ENCODE results near the gene MRC1. TPM values are rescaled to one million over a fixed set of nuclear protein-coding genes. Genes with fewer than 3 reads are reported as not detected.

MRC1 gene
- total RNA-seq, 3 donors from 2014 or later: 13.8 to 197 (median 29.3) TPM

DNA sequence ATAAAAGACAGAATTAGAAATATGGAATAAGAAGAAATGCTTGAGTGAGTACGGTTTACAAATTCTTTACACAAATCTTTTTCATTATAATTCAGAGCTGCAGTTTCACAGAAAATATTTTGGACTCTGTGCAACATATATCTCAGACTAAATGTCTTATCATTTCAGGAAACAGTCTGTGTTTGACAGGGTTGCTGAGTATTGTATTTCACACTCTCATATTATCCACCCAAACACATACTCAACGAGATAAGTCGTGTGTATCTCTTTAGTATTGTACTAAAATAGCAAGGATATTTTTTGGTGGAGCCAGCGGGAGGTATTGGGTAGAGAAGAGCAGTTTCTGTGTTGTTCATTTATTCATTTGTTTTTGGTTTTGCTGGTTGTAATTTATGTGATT is 103.6 kb downstream of the MRC1 start:
- no peaks in the 10 kb centered on the region for H3K4me1 ChIP-seq
- TF ChIP-seq POLR2A (IDR thresholded peaks at IDR 0.05) (no peak), POLR2AphosphoS5 (IDR thresholded peaks at IDR 0.05) (no peak), CTCF (IDR thresholded peaks at IDR 0.05) (no peak)
- no peak overlapping the region for H3K4me3 ChIP-seq
- no peaks in the 10 kb centered on the region for H3K9me3 ChIP-seq
- H3K36me3 ChIP-seq: no peaks in the 10 kb centered on the region
- intact Hi-C loops (cut with DNase I; ENCODE audit: low total_unique reads): no loop called here
- no peaks in the 10 kb centered on the region for H3K27me3 ChIP-seq
- DNase-seq (ENCODE audit: low spot score in 2 of 2): no peak
- no peak overlapping the region for H3K27ac ChIP-seq

DNA sequence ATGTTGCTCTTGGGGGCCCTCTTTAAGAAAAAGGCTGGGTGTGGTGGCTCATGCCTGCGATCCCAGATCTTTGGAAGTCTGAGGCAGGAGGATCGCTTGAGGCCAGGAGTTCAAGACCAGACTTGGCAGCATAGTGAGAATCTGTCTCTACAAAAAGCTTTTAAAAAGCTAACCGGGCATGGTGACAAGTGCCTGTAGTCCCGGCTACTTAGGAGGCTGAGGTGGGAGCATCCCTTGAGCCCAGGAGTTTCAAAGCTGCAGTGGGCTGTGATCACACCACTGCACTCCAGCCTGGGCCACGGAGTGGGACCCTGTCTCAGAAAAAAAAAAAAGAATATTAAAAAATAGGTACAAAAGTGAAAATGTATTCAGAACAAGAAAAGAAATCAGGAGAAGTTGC is 104.5 kb downstream of the MRC1 start:
- Histone ChIP-seq H3K27me3 (no peaks in the 10 kb centered on the region), H3K9me3 (no peaks in the 10 kb centered on the region), H3K36me3 (no peaks in the 10 kb centered on the region), H3K4me3 (no peak overlapping the region), H3K27ac (no peak overlapping the region), H3K4me1 (no peaks in the 10 kb centered on the region)
- DNase-seq (ENCODE audit: low spot score in 2 of 2): no peak
- intact Hi-C loops (cut with DNase I; ENCODE audit: low total_unique reads): no loop called here
- no peak for TF ChIP-seq CTCF (IDR thresholded peaks at IDR 0.05)
- TF ChIP-seq POLR2A (IDR thresholded peaks at IDR 0.05): no peak
- TF ChIP-seq POLR2AphosphoS5 (IDR thresholded peaks at IDR 0.05): no peak

DNA sequence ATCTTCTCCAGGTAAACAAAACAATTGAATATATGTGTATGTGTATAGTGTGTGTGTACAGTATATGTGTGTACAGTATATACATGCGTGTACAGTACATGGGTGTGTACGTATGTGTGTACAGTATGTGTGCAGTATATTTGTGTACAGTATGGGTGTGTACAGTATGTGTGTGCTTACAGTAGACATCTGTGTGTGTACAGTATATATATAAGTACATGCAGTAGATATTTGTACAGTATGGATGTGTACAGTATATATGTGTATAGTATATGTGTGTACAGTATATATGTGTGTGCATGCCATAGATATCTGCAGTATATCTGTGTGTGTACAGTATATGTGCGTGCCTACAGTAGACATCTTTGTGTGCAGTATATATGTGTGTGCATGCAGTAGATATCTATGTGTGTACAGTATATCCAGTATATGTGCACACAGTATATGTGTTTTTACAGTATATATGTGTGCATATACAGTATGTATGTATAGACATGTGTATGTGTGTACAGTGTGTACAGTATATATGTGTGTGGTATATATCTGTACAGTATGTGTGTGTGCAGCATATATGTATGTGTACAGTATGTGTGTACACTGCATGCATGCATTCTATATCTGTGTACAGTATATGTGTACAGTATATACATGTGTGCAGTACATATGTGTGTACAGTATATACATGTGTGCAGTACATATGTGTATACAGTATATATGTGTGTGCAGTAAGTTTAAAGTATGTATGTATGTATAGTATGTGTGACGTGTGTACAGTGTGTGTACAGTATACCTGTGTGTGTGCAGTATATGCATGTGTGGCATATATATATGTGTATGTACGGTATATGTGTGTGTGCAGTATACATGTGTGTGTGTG is 105.3 kb downstream of the MRC1 start:
- TF ChIP-seq POLR2A (IDR thresholded peaks at IDR 0.05) (no peak), CTCF (IDR thresholded peaks at IDR 0.05) (no peak), POLR2AphosphoS5 (IDR thresholded peaks at IDR 0.05) (no peak)
- Histone ChIP-seq H3K4me3 (no peak overlapping the region), H3K27me3 (no peaks in the 10 kb centered on the region), H3K4me1 (no peaks in the 10 kb centered on the region), H3K9me3 (no peaks in the 10 kb centered on the region), H3K27ac (no peak overlapping the region), H3K36me3 (no peaks in the 10 kb centered on the region)
- no peak for DNase-seq (ENCODE audit: low spot score in 2 of 2)
- intact Hi-C loops (cut with DNase I; ENCODE audit: low total_unique reads): no loop called here

DNA sequence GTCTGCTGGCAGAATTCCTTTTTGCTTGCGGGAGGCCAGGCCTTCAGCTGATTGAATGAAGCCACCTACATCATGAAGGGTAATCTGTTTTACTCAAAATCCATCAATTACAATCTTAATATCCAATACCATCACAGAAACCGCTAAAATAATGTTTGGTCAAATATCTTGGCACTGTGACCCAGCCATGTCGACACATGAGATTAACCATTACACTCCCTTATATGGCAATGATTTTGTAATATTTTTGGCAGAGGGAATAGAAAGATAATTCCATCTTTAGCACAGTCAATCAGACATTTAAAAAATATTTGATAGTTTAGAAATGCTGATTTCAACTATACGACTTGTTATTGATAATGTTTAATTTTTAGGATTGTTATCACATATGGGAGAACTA is 106.0 kb downstream of the MRC1 start:
- H3K9me3 ChIP-seq: no peaks in the 10 kb centered on the region
- no peak for DNase-seq (ENCODE audit: low spot score in 2 of 2)
- no peak overlapping the region for H3K4me3 ChIP-seq
- intact Hi-C loops (cut with DNase I; ENCODE audit: low total_unique reads): no loop called here
- H3K27me3 ChIP-seq: no peaks in the 10 kb centered on the region
- H3K36me3 ChIP-seq: no peaks in the 10 kb centered on the region
- no peak overlapping the region for H3K27ac ChIP-seq
- H3K4me1 ChIP-seq: no peaks in the 10 kb centered on the region
- TF ChIP-seq POLR2AphosphoS5 (IDR thresholded peaks at IDR 0.05) (no peak), CTCF (IDR thresholded peaks at IDR 0.05) (no peak), POLR2A (IDR thresholded peaks at IDR 0.05) (no peak)

GRCh38 chr10:17918187-17918903 is 109.2 kb downstream of the MRC1 start:
- Histone ChIP-seq H3K36me3 (no peaks in the 10 kb centered on the region), H3K4me3 (no peak overlapping the region), H3K27me3 (no peaks in the 10 kb centered on the region), H3K9me3 (no peaks in the 10 kb centered on the region), H3K4me1 (no peaks in the 10 kb centered on the region), H3K27ac (no peak overlapping the region)
- DNase-seq (ENCODE audit: low spot score in 2 of 2): no peak
- intact Hi-C loops (cut with DNase I; ENCODE audit: low total_unique reads): no loop called here
- TF ChIP-seq POLR2A (IDR thresholded peaks at IDR 0.05) (no peak), POLR2AphosphoS5 (IDR thresholded peaks at IDR 0.05) (no peak), CTCF (IDR thresholded peaks at IDR 0.05) (no peak)
